Brain microvascular endothelial cell (primary cell): ENCODE data around the gene OR6B2.

Source experiments
- DNase-seq: peaks from one replicate; pipeline ENCODE4 v3.0.0-alpha.2; 2020
- H3K27ac ChIP-seq: fragments of 250-450 bp; sonication (Bioruptor Pico); 2 replicates; pipeline ENCODE4 v1.5.1; 2020; ENCODE audit warnings: mild to moderate bottlenecking, moderate library complexity
- H3K27me3 ChIP-seq: fragments of 250-450 bp; sonication (Bioruptor Pico); replicated peaks from 2 replicates; pipeline ENCODE4 v1.5.1; 2020; ENCODE audit warnings: mild to moderate bottlenecking
- H3K36me3 ChIP-seq: fragments of 250-450 bp; sonication (Bioruptor Pico); replicated peaks from 2 replicates; pipeline ENCODE4 v1.5.1; 2020; ENCODE audit warnings: mild to moderate bottlenecking
- H3K4me3 ChIP-seq: 2 replicates; pipeline ENCODE4 v1.5.1; 2011; ENCODE audit warnings: low read depth, mild to moderate bottlenecking, control low read depth, low read length, moderate library complexity
- in situ Hi-C: cut with HindIII; loops from 2 replicates; pipeline ENCODE4 v1.10.0; 2017; ENCODE audit warnings: low sequenced_read_pairs, low pct_ligation_motif_present
- TF ChIP-seq, protein P1 (sequence below): IDR thresholded peaks from 2 replicates; pipeline ENCODE4 v1.5.1; 2011; ENCODE audit warnings: low read depth, mild to moderate bottlenecking, moderate library complexity, low read length, control low read depth, inconsistent platforms; ENCODE audit errors: missing control alignments

The OR6B2 gene

DNA sequence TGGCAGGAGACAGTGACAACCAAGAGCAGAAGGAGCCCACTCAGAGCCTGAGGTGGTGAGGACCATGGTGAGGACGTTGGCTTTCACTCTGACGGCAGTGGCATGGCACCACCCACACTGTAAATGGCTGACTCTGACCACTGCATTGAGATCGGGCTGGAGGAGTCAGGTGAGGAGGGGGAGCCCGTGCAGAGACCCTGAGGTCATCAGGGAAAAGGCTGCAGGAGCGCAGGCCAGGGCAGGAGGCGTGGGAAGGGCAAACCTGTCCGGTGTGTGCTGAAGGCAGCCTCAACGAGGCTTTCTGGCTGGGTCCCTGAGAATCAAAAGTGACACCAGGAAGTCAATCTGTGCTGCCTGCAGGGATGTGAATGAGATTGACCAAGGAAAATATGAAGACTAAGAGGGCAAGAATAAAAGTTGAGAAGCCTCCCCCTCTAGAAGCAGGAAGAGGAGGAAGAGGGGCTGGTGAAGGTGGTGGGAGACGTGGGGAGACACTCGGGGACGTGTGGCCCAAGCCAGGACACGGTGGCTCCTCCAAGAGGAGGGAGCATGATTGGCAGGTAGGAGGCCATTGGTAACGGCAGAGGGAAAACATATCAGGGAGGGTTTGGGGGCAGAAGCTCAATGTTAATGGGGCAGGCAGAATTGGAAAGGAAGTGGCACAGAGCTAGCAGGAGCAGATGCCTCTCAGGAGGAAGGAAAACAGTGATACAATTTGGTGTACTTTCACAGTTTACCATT lies 25.1 kb upstream of the OR6B2 start:
- in situ Hi-C loops = no loop called here
- no peak overlapping the region for H3K27ac ChIP-seq
- TF ChIP-seq, protein P1, sequence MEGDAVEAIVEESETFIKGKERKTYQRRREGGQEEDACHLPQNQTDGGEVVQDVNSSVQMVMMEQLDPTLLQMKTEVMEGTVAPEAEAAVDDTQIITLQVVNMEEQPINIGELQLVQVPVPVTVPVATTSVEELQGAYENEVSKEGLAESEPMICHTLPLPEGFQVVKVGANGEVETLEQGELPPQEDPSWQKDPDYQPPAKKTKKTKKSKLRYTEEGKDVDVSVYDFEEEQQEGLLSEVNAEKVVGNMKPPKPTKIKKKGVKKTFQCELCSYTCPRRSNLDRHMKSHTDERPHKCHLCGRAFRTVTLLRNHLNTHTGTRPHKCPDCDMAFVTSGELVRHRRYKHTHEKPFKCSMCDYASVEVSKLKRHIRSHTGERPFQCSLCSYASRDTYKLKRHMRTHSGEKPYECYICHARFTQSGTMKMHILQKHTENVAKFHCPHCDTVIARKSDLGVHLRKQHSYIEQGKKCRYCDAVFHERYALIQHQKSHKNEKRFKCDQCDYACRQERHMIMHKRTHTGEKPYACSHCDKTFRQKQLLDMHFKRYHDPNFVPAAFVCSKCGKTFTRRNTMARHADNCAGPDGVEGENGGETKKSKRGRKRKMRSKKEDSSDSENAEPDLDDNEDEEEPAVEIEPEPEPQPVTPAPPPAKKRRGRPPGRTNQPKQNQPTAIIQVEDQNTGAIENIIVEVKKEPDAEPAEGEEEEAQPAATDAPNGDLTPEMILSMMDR = no peak
- DNase-seq = no peak
- no peak overlapping the region for H3K4me3 ChIP-seq
- no peaks in the 10 kb centered on the region for H3K36me3 ChIP-seq
- H3K27me3 ChIP-seq = peaks cover 2% of the 10 kb centered on the region

DNA sequence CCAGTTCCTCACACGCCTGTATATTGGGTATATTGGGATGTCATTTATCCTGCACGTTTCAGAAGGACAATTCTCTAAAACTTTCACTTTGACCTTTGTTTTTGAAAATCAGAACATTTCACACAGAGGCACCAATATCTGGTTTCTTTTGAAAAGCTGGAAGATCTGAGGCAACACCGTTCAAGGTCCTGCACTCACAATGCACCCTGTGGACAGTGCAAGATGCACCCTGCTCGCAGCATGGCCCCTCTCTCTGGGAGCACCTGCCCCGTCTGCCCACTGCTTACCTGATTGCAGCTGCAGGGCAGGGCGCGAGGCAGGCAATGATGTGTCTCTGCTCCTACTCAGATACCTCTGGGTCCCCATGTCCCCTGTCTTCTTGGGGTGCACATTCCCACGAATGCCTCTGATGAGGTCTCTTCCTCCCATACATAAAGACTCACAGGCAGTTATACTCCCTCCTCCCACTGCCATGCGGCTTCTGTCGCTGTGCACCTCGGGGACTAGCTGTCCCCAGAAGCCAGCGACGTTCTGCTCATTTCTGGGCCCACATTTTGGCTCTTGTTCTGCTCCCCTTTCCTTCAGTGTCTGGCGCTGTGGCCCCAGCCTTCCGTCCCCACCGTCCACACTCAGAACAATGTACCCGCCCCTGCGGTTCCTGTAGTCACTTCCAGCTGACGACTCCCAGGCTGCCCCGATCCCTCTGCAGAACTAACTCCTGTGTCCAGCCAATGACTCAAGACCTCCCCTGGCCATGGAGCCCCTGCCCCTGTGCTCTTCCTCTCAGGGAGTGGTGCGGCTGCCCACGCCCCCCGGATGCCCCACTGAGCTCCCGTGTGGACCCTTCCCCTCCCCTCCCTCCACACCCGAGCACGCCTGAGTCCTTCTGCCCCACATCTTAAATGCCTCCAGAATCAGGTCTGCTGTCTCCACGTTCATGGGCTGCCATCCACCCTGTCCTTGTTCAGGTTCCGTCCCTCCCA lies 23.2 kb upstream of the OR6B2 start, which contains the start of gene OR6B3:
Gene OR6B3 (minus strand): TSS at position 349 of the 983 bp plus-strand sequence.
- Histone ChIP-seq H3K4me3 (no peak within 1 kb of the TSS), H3K36me3 (no peaks in the 10 kb centered on the region), H3K27me3 (peaks cover 2% of the 10 kb centered on the region), H3K27ac (no peak within 1 kb of the TSS)
- in situ Hi-C loops = no loop called here
- TF ChIP-seq, protein P1 = no peak
- no peak for DNase-seq

DNA sequence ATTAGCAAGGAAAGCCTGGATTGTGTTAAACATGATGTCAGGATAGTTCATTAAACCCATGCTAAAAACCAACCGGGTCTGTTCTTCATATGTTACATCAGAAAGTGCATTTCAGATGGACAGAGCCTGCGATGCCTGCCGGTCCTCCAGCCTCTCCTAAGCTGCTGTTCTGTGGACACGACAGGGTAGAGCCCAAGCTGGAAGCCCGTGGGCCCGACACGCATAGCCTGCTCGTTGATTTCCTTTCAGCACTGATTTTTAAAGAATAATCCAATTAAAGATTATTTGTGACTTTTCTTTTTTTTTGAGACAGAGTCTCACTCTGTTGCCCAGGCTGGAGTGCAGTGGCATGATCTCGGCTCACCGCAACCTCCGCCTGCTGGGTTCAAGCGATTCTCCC lies 22.3 kb upstream of the OR6B2 start:
- in situ Hi-C loops = no loop called here
- Histone ChIP-seq H3K36me3 (no peaks in the 10 kb centered on the region), H3K27me3 (peaks cover 2% of the 10 kb centered on the region), H3K4me3 (no peak overlapping the region), H3K27ac (no peak overlapping the region)
- DNase-seq = no peak
- TF ChIP-seq, protein P1 = no peak

DNA sequence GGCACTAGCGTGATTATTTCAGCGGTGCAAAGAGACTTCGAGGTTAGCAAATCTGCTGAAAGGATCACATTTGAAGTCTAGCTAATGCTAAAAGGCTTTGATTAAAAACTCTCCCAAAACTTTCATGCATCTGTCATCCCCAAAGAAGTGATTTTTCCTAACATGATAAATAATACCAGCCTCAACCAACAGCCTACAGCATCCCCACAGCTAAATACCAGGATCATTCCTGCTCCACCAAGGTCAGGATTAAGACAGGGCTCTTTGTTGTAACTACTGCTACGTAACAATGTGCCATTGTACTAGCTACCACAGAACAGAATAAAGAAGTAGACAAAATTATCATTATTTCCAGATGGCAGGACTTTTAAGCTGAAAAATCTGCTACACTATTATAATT lies 21.5 kb upstream of the OR6B2 start:
- H3K27ac ChIP-seq = no peak overlapping the region

DNA sequence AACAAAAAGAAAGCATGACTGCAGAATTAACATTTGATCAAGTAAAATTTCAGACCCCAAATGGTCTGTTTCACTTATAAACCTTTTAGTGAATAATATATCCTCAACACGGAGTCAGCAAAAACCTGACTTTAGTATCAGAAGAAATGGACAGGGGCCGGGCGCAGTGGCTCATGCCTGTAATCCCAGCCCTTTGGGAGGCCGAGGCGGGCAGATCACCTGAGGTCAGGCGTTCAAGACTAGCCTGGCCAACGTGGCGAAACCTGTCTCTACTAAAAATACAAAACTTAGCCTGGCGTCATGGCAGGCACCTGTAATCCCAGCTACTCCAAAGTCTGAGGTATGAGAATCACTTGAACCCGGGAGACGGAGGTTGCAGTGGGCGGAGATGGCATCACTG lies 20.0 kb upstream of the OR6B2 start:
- peaks cover 2% of the 10 kb centered on the region for H3K27me3 ChIP-seq
- H3K4me3 ChIP-seq = no peak overlapping the region
- no peaks in the 10 kb centered on the region for H3K36me3 ChIP-seq
- no peak for DNase-seq
- no peak overlapping the region for H3K27ac ChIP-seq
- in situ Hi-C loops = no loop called here
- TF ChIP-seq, protein P1 = no peak

More for the DNA sequence above, 21.5 kb upstream of the OR6B2 start:
- DNase-seq = no peak
- TF ChIP-seq, protein P1 = no peak
- Histone ChIP-seq H3K36me3 (no peaks in the 10 kb centered on the region), H3K27me3 (peaks cover 2% of the 10 kb centered on the region), H3K4me3 (no peak overlapping the region)
- in situ Hi-C loops = no loop called here
